ENCODE results near the gene ARFGEF2.
"Not testable (repeated sequence)": the region's sequence is repeated elsewhere in the genome, so short reads cannot be mapped to it uniquely, and the experiment has no call there.

Gene ARFGEF2

DNA sequence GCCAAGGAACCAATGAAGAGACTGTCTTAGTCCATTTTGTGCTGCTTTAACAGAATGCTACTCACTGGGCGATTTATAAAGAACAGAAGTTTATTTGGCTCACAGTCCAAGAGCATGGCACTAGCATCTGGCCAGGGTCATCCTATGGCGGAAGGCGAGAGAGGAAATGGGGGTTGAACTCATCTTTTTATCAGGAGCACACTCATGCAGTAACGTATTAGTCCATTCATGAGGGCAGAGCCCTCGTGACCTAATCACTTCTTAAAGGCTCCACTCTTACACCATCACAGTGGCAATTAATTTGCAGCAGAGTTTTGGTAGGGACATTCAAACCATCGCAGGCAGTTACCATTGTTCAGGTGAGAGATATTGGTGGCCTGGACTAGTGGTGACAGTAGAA, 8.5 kb downstream of the ARFGEF2 start:
- TF ChIP-seq ZFX (IDR thresholded peaks at IDR 0.05; ENCODE audit: borderline replicate concordance), result no peak
- TF ChIP-seq, protein P1, sequence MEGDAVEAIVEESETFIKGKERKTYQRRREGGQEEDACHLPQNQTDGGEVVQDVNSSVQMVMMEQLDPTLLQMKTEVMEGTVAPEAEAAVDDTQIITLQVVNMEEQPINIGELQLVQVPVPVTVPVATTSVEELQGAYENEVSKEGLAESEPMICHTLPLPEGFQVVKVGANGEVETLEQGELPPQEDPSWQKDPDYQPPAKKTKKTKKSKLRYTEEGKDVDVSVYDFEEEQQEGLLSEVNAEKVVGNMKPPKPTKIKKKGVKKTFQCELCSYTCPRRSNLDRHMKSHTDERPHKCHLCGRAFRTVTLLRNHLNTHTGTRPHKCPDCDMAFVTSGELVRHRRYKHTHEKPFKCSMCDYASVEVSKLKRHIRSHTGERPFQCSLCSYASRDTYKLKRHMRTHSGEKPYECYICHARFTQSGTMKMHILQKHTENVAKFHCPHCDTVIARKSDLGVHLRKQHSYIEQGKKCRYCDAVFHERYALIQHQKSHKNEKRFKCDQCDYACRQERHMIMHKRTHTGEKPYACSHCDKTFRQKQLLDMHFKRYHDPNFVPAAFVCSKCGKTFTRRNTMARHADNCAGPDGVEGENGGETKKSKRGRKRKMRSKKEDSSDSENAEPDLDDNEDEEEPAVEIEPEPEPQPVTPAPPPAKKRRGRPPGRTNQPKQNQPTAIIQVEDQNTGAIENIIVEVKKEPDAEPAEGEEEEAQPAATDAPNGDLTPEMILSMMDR (IDR thresholded peaks at IDR 0.05), result no peak
- H3K27ac ChIP-seq, result no peak overlapping the region

DNA sequence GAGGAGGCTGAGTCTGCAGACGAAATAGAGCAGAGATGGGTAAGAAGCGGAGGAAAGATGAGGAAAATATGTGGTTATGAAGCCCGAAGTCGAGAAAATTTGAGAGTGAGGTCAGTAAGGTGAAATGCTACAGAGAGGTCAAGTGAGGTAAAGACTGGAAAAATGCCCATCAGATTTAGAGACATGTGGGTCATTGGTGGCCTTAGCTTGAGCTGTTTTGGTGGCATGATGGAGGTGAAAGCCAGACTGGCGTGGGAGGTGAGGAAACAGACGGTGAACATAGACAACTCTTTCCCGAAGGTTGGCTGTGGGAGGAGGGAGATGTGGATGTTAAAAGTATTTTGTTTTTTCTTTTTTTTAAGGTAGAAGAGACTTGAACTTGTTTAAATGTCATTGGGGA, 9.4 kb downstream of the ARFGEF2 start:
- H3K27ac ChIP-seq, result no peak overlapping the region
- TF ChIP-seq ZFX (IDR thresholded peaks at IDR 0.05; ENCODE audit: borderline replicate concordance), result no peak
- TF ChIP-seq, protein P1 (IDR thresholded peaks at IDR 0.05), result no peak

DNA sequence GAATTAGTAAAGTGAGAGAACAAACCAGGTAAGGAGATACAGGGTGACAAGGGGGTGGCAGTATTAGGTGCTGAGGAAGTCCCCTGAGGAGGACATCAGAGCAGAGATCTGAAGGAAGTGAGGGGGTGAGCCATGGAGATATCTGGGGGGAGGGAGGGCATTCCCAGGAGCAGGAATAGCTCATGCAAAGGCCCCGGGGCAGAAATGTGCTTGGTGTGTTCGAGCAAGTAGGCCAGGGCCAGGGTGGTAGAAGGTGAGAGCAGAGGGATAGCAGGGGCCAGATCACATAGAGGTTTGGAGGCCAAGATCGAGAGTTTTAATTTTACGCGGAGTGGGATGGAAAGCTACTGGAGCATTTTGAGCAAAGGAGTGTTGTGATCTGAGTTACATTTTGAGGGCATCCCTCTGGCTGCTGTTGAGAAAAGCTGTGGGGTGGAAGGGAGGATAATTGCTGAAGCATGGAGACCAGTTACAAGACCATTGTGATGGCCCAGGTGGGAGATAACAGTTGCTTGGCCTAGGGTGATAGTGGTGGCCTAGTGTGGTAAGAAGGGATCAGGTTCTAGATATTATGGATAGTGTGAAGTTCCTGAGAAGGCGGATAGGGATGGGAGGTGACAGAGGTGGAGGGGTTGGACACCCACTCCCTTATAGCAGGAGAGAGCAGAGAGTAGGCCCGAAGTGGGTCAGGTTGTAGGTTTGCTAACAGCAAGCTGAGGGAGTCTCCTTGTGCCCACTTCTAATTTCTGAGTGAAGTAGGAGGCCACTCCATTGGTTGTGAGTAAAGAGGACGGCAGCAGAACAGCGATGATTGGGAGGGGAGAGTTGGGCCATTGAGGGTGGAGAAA, 10.2 kb downstream of the ARFGEF2 start:
- no peak overlapping the region for H3K27ac ChIP-seq
- TF ChIP-seq, protein P1 (IDR thresholded peaks at IDR 0.05), result no peak
- TF ChIP-seq ZFX (IDR thresholded peaks at IDR 0.05; ENCODE audit: borderline replicate concordance), result no peak

DNA sequence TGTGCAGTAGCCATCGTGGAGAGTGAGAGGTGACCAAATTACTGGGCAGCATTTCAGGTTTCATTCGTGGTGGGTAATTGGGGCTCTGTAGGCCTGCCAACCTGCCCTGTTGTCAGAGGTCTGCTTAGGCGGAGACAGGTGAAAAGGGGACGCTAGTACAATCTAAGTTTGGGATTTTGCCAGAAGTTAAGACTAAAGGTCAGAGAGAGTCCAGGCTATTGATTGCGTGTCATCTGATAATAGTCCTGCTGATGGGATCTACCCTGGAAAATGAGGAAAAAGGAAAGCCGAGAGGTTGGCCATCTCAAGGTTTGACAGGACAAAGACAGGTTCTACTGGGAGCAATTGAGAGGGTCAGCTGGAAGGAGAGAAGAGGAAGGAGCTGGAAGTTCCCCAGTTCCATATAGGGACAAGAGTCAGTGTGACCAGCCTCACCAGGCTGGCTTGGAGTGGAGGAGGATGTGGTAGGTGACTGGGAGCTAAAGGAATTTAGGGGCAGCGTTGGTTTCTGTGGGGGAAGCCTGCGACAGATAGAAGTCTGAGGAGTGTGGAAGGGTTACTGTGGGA, 10.9 kb downstream of the ARFGEF2 start:
- no peak overlapping the region for H3K27ac ChIP-seq
- TF ChIP-seq ZFX (IDR thresholded peaks at IDR 0.05; ENCODE audit: borderline replicate concordance), result no peak
- TF ChIP-seq, protein P1 (IDR thresholded peaks at IDR 0.05), result no peak

DNA sequence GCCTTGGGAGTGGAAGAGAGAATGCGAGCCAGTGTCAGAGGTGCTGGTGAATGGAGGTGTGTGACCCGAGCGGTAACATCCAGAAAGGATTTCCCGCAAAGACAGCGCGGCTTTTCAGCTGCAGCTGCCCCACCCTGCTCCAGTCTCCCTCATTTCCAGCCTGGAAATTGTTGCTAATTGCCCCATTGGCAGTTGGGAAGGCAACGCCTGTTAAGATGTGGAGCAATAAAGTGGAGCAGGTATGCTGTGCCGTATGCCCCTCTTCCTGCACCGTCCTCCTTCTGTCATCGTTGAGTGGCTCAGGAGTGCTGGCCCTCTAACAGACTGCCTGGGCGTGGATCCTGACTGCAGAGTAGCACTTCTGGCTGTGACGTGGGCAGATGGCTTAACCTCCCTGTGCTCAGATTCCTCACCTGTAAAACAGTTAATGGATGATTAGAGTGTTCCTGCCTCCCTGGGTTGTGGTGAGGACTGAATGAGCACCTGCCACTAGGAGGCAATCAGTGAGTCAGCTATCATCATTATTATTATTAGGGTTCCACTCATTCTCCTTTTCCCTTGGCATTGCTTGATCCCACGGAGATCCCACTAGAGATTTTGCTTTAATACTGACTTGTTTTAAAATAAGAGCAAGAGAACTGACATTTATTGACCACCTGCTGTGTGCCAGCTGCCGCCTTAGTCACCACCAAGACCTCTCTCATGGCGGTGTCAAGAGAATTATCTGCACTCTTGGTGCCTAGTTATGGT, 11.7 kb downstream of the ARFGEF2 start:
- H3K27ac ChIP-seq, result no peak overlapping the region
- TF ChIP-seq ZFX (IDR thresholded peaks at IDR 0.05; ENCODE audit: borderline replicate concordance), result no peak
- TF ChIP-seq, protein P1 (IDR thresholded peaks at IDR 0.05), result no peak

DNA sequence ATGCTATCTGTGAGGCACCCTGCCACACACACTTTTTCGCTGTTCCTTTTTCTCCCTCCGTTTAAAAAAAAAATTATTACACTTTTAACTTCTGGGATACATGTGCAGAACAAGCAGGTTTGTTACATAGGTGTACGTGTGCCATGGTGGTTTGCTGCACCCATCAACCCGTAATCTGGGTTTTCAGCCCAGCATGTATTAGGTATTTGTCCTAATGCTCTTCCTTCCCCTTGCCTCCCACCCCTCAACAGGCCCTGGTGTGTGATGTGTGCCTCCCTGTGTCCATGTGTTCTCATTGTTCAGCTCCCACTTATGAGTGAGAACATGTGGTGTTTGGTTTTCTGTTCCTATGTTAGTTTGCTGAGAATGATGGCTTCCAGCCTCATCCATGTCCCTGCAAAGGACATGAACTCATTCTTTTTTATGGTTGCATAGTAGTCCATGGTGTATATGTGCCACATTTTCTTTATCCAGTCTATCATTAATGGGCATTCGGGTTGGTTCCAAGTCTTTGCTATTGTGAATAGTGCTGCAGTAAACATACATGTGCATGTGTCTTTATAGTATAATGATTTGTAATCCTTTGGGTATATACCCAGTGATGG, 12.9 kb downstream of the ARFGEF2 start:
- H3K27ac ChIP-seq, result not testable (repeated sequence)

DNA sequence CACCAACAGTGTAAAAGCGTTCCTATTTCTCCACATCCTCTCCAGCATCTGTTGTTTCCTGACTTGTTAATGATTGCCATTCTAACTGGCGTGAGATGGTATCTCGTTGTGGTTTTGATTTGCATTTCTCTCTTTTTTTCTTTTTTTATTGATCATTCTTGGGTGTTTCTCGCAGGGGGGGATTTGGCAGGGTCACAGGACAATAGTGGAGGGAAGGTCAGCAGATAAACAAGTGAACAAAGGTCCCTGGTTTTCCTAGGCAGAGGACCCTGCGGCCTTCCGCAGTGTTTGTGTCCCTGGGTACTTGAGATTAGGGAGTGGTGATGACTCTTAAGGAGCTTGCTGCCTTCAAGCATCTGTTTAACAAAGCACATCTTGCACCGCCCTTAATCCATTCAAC, 13.5 kb downstream of the ARFGEF2 start:
- not testable (repeated sequence) for H3K27ac ChIP-seq

DNA sequence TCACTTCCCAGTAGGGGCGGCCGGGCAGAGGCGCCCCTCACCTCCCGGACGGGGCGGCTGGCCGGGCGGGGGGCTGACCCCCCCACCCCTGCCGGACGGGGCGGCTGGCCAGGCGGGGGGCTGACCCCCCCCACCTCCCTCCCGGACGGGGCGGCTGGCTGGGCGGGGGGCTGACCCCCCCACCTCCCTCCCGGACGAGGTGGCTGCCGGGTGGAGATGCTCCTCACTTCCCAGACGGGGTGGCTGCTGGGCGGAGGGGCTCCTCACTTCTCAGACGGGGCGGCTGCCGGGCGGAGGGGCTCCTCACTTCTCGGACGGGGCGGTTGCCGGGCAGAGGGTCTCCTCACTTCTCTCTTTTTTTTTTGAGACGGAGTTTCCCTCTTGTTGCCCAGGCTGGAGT, 14.7 kb downstream of the ARFGEF2 start:
- H3K27ac ChIP-seq, result not testable (repeated sequence)
